Type B pancreatic cell (in vitro differentiated cells): ENCODE measurements around the gene RPS17. TPM values are rescaled to one million over a fixed set of nuclear protein-coding genes. Genes with fewer than 3 reads are reported as not detected.
A peak's percentile ranks its signal among the peaks of the same experiment; 100 is the strongest.
"Not testable (repeated sequence)": the region's sequence is repeated elsewhere in the genome, so short reads cannot be mapped to it uniquely, and the experiment has no call there.

Experiments
- DNase-seq: peaks from one replicate; pipeline ENCODE4 v3.0.0; 2021; ENCODE audit warnings: mixed read lengths; ENCODE audit not compliant: unreplicated experiment; ENCODE audit errors: extremely low spot score
- H3K27ac Mint-ChIP-seq: 2 replicates; pipeline ENCODE4 v1.8.0; 2021; ENCODE audit warnings: mild to moderate bottlenecking, mixed read lengths
- H3K27me3 Mint-ChIP-seq: 2 replicates; pipeline ENCODE4 v1.8.0; 2021; ENCODE audit warnings: mixed read lengths
- H3K36me3 Mint-ChIP-seq: 2 replicates; pipeline ENCODE4 v1.8.0; 2021; ENCODE audit warnings: mixed read lengths
- H3K4me1 Mint-ChIP-seq: one replicate; pipeline ENCODE4 v1.8.0; 2021; ENCODE audit warnings: mixed read lengths; ENCODE audit not compliant: unreplicated experiment
- H3K4me3 Mint-ChIP-seq: 2 replicates; pipeline ENCODE4 v1.8.0; 2021; ENCODE audit warnings: mild to moderate bottlenecking, mixed read lengths
- H3K9me3 Mint-ChIP-seq: 2 replicates; pipeline ENCODE4 v1.8.0; 2021; ENCODE audit warnings: mixed read lengths
- CTCF ChIP-seq: fragments of 200-600 bp; sonication (generic); conservative IDR thresholded peaks from 2 replicates; pipeline ENCODE4 v1.5.0; 2021; ENCODE audit warnings: antibody characterized with exemption, mild to moderate bottlenecking
- total RNA-seq: library from RNA; stranded (reverse); gene quantifications from 2 replicates; pipeline ENCODE4 v1.2.1, GENCODE V29; 2021; ENCODE audit warnings: low replicate concordance

Gene RPS17
- total RNA-seq, 1 donor from 2014 or later, result 2,088 TPM

DNA sequence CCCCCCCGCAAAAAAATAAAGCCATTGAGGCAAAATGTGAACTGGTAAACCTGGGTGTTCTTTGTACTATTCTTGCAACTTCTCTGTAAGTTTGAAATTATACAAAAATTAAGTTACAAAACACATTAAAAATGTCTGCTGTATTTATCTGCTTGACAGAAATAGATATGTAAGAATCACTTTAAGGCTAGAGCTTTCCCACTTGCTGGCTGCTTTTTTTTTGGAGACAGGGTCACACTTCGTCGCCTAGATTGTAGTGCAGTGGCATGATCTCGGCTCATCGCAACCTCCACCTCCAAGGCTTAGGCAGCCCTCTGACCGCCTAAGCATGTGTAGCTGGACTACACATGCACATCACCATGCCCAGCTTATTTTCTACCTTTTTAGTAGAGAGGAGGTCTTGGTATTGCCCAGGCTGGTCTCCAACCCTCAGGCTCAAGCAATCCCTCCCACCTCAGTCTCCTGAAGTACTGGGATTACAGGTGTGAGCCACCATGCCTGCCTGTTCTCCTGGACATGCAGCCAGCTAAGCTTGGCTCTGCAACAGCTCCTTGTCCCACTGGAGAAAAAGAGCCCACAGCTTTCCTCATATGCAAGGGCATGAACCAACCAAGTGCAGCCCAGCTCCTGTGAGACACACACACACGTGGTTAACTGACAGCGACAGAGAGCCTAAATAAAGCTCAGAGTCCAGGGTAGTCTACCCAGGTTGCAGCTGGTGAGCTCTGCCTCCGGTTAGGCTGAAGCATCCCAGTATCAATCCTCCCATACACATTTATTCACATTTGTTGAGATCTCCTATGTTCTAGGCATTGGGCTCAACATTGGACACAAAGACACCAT, 4.5 kb downstream of the RPS17 start:
- Mint-ChIP-seq H3K27me3 (no peaks in the 10 kb centered on the region), H3K27ac (peak overlapping the region; percentile 66), H3K4me1 (peaks cover 21% of the 10 kb centered on the region), H3K36me3 (peaks cover 43% of the 10 kb centered on the region), H3K4me3 (peak overlapping the region; percentile 9), H3K9me3 (no peaks in the 10 kb centered on the region)
- TF ChIP-seq CTCF, result no peak
- no peak for DNase-seq

- DNase-seq, H3K27ac Mint-ChIP-seq, H3K4me3 Mint-ChIP-seq, H3K27me3 Mint-ChIP-seq, H3K9me3 Mint-ChIP-seq: not testable (repeated sequence)
- H3K36me3 Mint-ChIP-seq, result peaks cover 43% of the 10 kb centered on the region
- peaks cover 27% of the 10 kb centered on the region for H3K4me1 Mint-ChIP-seq
Observed at GRCh38 chr15:82535151-82535550, 5.1 kb downstream of the RPS17 start.

DNA sequence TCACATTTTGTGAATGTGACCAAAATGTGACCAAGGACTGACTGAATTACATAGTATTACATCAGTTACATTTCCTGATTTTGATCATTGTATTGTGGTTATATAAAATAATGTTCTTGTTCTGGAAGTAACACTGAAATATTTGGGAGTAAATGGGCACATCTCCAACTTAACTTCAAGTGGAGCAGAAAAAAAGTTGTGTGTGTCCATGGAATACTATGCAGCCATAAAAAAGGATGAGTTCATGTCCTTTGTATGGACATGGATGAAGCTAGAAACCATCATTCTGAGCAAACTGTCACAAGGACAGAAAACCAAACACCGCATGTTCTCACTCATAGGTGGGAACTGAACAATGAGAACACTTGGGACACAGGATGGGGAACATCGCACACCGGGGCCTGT, 5.8 kb downstream of the RPS17 start:
- not testable (repeated sequence) for H3K9me3 Mint-ChIP-seq, DNase-seq, H3K27ac Mint-ChIP-seq, H3K27me3 Mint-ChIP-seq, H3K4me3 Mint-ChIP-seq
- peaks cover 28% of the 10 kb centered on the region for H3K4me1 Mint-ChIP-seq
- H3K36me3 Mint-ChIP-seq, result peaks cover 43% of the 10 kb centered on the region

DNA sequence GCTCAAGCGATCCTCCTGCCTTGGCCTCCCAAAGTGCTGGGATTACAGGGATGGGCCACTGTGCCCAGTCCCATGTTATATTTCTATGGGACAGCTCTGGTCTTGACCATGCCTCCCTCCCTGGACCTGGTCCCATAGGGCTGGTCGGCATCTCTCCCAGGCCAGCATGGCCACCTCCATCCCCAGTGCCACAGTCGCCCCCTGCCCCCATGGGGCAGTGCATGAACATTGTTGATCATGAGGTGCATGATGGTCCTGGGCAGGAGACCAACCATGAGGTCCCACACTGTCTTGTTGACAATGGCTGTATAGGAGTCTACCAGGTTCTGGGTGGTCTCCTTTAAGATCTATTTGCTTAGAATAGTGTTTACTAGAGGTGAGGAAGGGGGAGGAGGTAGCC, 6.5 kb downstream of the RPS17 start:
- DNase-seq, result no peak
- TF ChIP-seq CTCF, result no peak
- Mint-ChIP-seq H3K9me3 (no peaks in the 10 kb centered on the region), H3K4me3 (no peak overlapping the region), H3K4me1 (peaks cover 26% of the 10 kb centered on the region), H3K27me3 (no peaks in the 10 kb centered on the region), H3K27ac (no peak overlapping the region), H3K36me3 (peaks cover 38% of the 10 kb centered on the region)

GRCh38 chr15:82532991-82533481, 7.2 kb downstream of the RPS17 start:
- TF ChIP-seq CTCF, result no peak
- H3K9me3 Mint-ChIP-seq, result no peaks in the 10 kb centered on the region
- H3K27ac Mint-ChIP-seq, result no peak overlapping the region
- DNase-seq, result no peak
- H3K36me3 Mint-ChIP-seq, result peaks cover 36% of the 10 kb centered on the region
- H3K4me1 Mint-ChIP-seq, result peaks cover 24% of the 10 kb centered on the region
- no peaks in the 10 kb centered on the region for H3K27me3 Mint-ChIP-seq
- no peak overlapping the region for H3K4me3 Mint-ChIP-seq

GRCh38 chr15:82532383-82532990, 7.8 kb downstream of the RPS17 start:
- Mint-ChIP-seq H3K9me3 (no peaks in the 10 kb centered on the region), H3K4me3 (no peak overlapping the region), H3K36me3 (peaks cover 30% of the 10 kb centered on the region), H3K27ac (no peak overlapping the region), H3K4me1 (peaks cover 21% of the 10 kb centered on the region), H3K27me3 (no peaks in the 10 kb centered on the region)
- no peak for DNase-seq
- TF ChIP-seq CTCF, result no peak
